OCI-M2 (cell line): Measurements from ENCODE around the gene GUK1.

Experiments used
- DNase-seq: peaks from one replicate; lab custom pipeline; 2025; ENCODE audit not compliant: unreplicated experiment; lab: John Stamatoyannopoulos, UW

The GUK1 gene

GRCh38 chr1:228149406-228150119, 9.5 kb downstream of the GUK1 start, which contains the start of gene GJC2:
Gene GJC2 (plus strand): TSS chr1:228149930. CDS start chr1:228157759, 7,829 bp downstream.
- no peak for DNase-seq

GRCh38 chr1:228150120-228150460, 10.0 kb downstream of the GUK1 start:
- no peak for DNase-seq

- DNase-seq: no peak
These were observed 10.5 kb downstream of the GUK1 start for GRCh38 chr1:228150461-228151179.

DNA sequence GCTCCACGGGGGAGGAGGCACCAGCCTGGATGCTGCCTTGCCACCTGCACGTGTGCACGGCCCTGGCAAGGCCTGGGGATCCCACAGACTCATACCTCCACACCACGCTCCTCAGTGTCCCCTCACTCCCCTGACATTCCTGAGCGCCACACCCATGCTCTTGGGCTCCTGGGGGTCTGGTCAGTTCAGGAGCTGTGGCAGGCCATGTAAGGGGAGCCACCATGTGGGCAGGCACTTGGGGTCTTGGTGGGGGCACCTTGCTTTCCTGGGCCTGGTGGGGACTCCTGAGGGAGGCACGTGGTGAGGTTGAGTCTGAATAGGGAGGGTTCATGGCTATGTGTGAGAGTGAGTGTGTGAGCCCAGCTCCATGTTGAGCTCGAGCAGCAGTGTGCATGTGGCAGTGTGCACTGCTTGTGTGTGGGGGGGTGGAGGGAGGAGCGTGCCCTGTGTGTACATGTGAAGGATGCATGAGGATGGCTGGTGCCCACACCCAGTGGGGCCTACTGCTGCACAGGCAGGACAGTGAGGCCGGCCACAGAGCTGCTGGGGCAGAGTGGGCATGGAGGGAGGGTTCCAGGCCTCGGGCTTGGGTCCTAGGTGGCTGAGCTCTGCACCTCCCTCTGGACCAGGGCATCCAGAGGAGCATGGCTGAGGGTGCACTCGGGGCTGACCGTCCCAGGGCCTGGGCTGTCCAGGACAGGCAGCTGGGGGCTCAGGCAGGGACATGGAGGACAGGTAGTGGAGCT, 11.3 kb downstream of the GUK1 start:
- DNase-seq: no peak

DNA sequence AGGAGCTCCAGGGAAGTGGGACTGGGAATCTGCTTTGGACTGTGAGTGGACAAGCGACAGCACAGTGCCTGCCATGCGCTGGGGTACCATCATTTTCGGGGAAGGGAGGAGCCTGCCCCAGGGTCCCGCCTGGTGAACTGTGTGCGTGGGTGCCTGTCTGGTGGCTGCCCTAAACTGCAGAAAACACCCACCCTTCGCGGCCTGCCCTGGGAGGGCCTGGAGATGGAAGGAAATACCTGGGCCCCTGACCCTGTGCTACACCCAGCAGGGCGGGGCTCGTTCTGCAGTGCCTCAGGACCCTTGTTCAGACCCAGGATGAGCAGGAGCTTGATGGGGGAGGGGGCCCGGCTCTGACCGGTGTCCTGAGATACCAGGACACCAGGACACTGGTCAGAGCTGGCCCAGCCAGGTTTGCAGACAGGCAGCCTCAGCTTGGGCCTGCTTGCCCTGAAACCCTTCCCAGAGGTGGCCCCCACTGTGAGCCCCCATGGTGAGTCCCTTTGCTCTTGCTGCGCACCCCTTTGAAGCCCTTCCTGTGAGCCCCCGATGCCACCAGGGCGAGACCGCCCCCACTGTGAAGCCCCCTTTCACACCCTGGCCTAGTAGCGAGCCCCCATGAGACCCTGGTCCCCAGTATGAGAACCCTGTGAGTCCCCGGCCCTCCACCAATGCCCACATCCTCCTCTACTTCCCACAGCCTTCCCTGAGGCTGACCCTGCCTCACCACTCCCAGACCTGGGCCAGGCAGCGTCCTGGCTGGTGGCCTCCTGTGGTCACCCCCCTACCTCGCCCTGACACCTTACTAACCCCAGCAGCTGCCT, 12.2 kb downstream of the GUK1 start:
- no peak for DNase-seq

- no peak for DNase-seq
These were observed 12.8 kb downstream of the GUK1 start for GRCh38 chr1:228152918-228153258.

DNA sequence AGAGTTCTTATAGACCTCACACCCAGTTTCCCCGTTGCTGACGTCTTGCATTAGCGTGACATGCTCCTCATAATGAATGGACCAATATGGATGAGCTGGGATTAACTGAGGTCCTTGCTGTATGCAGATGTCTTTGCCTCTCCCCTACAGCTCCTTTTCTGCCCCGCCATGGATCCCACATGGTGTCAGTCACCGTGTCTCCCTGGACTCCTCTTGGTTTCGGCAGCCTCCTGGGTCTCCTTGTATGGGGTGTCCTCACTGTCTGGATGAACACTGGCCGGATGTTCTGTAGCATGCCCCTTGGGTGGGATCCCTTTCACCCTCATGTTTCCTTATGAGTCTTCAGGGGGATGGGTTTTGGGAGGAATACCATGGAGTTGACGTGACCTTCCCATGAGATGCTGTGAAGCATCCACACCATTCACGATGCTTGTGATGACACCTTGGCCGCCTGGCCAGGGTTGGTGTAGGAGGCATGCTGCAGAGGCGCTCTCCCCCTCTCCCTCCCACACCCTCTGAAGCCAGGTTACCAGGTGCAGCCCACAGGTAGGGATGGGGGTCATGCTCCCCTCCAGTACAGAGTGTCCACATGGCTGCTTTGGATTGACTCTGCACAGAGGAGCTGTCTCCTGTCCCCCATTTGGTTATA, 14.1 kb downstream of the GUK1 start:
- DNase-seq: no peak

GRCh38 chr1:228154670-228155571, 14.8 kb downstream of the GUK1 start:
- DNase-seq: no peak

DNA sequence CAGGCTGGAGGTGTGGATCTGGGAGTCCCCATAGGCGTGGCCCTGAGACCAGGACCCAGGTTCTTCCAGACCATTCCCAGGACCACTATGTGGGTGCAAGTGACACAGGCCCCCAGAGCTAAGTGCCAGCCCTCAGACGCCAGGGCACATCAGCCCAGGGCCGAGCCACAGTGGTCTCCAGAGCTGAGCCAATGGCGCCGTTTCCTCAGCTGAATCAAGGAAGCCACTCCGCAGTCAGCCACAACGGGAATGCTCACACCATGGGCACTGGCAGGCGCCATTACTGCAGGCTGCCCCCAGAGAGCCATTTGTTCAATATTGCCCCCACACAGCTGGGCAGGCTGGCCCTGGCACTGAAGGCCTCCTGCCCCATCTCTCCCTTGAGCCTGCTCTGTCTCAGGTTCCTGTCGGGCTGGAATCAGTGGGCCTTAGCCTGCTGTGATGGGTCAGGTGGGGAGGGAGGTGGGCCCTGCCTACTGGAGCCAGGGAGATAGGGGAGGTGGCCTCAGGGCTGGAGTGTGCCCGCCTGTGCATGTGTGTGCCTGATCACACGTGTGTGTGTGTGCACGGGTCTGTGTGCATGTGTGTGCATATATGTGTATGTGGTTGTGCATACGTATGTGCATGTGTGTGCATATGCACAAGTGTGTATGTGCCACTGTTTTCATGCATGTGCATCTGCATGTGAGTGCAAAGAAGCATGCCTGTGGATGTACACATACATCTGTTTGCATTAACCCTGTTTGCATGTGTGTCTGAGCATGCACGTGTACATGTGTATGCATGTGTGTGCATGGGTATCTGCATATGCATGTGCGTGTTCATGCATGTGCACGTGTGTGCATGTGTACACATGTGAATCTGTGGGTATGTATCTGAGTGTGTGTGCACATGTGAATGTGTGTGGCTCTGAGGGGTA, 15.8 kb downstream of the GUK1 start:
- DNase-seq: no peak

DNA sequence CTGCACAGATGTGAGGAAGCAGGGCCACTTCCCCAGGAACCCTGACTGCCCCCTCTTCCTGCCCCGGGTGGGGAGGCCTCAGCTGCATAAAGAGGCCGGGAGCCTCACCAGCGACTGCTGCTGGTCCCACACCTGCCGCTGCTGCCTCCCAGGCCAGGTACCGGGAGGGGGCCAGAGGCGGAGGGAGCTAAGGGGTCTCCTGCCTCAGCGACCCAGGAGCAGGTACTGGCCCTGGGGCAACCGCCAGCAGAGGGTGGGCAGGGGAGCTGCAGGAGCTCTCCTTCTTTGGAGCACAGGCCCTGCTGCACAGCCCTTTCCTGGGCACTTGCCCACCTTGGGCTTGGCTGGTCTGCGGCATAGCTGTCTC, 16.4 kb downstream of the GUK1 start:
- no peak for DNase-seq

DNA sequence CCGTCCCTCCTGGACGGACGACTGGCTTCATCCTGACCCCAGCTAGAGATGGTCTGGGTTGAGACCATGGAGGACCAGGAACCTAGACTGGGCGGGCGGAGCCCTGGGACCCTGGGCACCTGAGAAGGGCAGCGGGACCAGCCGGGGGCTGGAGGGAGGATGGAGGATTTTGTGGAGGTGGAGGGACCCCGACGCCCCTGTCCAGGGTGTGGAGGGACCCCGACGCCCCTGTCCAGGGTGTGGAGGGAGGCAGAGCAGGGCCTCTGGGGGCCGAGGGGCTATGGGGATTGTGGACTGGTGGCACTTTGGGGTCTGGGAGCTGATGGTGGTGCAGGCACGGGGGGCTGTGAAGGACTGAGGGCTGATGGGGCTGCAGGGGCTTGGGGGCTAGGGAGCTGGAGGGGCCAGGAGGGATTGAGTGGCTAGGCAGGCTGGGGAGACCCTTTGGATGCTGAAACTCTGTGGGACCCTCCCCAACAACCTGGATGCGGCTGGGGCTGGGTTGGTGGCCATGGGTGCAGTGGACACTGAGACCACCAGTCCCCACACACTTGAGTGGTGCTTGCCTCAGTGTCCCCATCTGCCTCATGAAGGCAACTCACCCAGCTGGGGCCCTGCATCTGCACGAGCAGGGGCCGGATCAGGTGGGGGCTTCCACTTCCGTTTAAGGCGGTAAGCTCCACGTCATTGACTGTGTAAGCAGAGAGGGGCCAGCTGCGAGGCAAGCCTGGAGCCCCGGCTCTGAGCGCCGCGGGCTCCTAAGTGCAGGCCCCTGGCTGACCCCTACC, 17.1 kb downstream of the GUK1 start:
- no peak for DNase-seq

- DNase-seq: no peak
These were observed 17.6 kb downstream of the GUK1 start for GRCh38 chr1:228157729-228158126.

- DNase-seq: no peak
These were observed 18.3 kb downstream of the GUK1 start for GRCh38 chr1:228158151-228159007.

DNA sequence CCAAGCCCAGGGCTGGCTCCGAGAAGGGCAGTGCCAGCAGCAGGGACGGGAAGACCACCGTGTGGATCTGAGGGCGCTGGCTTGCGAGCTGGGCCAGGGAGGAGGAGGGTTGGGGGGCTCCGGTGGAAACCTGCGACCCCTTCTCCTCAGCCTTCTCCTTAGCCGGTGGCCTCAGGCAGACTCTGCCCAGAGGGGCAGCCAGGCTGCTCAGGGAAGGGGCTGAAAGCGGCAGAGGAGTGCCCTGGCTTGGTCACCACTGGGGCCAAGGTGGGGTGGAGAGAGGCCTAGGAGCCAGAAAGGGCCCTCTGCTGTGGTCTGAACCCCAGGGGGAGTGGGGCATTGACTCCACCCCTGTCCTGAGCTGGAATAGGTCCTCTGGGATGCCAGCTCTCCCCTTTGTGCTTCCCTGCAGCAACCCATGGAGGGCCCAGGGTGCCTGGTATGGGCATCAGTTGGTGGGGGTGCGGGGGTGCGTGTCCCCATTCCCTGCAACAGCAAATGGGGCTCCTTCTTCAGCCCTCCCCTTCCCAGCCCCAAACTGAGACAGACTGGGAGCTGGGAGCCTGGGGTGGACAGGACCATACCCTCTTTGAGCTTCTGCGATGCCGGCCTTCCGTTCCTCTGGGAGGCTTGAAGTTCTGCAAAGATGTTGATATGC, 19.1 kb downstream of the GUK1 start:
- no peak for DNase-seq

DNA sequence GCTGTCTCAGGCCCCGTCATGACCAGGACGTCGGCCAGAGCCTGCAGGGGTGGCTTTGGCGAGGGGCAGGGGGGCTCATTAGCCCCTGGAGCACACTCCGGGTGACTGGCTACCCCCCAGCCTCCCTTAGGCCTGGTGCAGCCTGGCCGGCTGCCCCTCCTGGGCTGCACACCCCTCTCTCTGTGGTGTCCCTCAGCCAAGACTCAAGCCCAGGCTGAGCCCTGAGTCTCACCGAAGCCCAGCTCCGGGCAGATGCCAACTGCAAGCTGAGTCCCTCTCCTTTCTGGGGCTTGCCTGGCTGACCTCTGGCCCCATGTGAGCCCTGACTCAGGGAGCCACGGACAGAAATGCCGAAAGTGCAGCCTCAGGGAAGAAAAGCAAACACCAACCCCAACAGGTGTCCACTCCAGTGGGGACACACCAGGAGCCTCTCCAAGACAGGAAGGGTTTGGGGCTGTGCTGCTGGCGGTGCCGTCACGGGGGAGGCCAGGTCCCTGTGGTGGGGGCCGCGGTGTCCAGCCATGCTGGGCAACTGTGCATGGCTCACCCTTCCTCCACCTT, 20.2 kb downstream of the GUK1 start:
- DNase-seq: no peak

DNA sequence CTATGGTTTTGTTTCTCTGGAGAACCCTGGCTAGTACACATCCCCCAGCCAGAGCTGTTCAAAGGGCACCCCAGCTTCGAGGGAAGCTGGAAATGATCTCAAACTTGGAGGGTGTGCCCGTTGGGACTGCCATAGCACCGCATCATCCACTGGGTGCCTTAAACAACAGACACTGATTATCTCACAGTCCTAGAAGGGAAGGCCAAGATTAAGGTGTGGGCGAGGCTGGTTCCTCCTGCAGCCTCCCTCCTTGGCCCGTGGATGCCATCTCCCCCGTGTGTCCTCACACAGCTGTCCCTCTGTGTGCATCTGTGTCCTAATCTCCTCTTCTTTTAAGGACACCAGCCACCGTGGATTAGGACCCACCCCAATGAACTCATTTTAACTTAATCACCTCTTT, 21.3 kb downstream of the GUK1 start:
- no peak for DNase-seq
